ENCODE measurements around the gene TRIP11.

GRCh38 chr14:91927191-91927590 lies 112.7 kb downstream of the TRIP11 start:
- TF ChIP-seq TAF1 (IDR thresholded peaks at IDR 0.05; ENCODE audit: low read depth, low read length) (no peak), POLR2AphosphoS5 (IDR thresholded peaks at IDR 0.05; ENCODE audit: low read depth, low read length) (no peak), POU2F2 (IDR thresholded peaks at IDR 0.05; ENCODE audit: low read depth, low read length) (no peak), POLR2A (IDR thresholded peaks at IDR 0.05; ENCODE audit: low read depth, low read length) (no peak), PAX5 (IDR thresholded peaks at IDR 0.05; ENCODE audit: insufficient read depth, low read length, severe bottlenecking) (no peak)

Data from GM12891 (cell line).